Left ventricle myocardium inferior (tissue), 1 donor: Measurements from ENCODE around the gene TMEM229A. TPM values are rescaled to one million over a fixed set of nuclear protein-coding genes. Genes with fewer than 3 reads are reported as not detected.
"Not testable (repeated sequence)": the region's sequence is repeated elsewhere in the genome, so short reads cannot be mapped to it uniquely, and the experiment has no call there.

Source experiments
- DNase-seq: peaks from one replicate; pipeline ENCODE4 v3.0.0-alpha.2; 2020
- H3K27ac ChIP-seq: fragments of 200-600 bp; replicated peaks from 2 replicates; pipeline ENCODE4 v1.8.0; 2021
- H3K27me3 ChIP-seq: fragments of 200-600 bp; 2 replicates; pipeline ENCODE4 v1.8.0; 2021; ENCODE audit warnings: low read depth
- H3K36me3 ChIP-seq: fragments of 200-600 bp; 2 replicates; pipeline ENCODE4 v1.8.0; 2021
- H3K4me1 ChIP-seq: fragments of 200-600 bp; 2 replicates; pipeline ENCODE4 v1.8.0; 2021
- H3K4me3 ChIP-seq: fragments of 200-600 bp; 2 replicates; pipeline ENCODE4 v1.8.0; 2021; ENCODE audit warnings: mild to moderate bottlenecking, moderate library complexity
- H3K9me3 ChIP-seq: fragments of 200-600 bp; replicated peaks from 2 replicates; pipeline ENCODE4 v1.8.0; 2021
- intact Hi-C: fragments of 100-400 bp; cut with micrococcal nuclease; formaldehyde crosslinking; loops from one replicate; pipeline ENCODE4 v1.11.0; 2022
- total RNA-seq: library from RNA; stranded (reverse); fragmentation: NEBNext Ultra II Directional; extraction: Animal tissue kit (Norgen Biotek cat#: 25700); gene quantifications from one replicate; pipeline ENCODE4 v1.2.1, GENCODE V29; 2021
- TF ChIP-seq, protein P1 (sequence below): fragments of 200-600 bp; IDR thresholded peaks from 2 replicates; pipeline ENCODE4 v1.8.0; 2021; ENCODE audit warnings: antibody characterized with exemption, mild to moderate bottlenecking, borderline replicate concordance
- donor health status: DM: no; HTN: yes; CAD: no; lungs with severe emphysema.

Gene TMEM229A
- total RNA-seq, 1 donor from 2014 or later = not detected

DNA sequence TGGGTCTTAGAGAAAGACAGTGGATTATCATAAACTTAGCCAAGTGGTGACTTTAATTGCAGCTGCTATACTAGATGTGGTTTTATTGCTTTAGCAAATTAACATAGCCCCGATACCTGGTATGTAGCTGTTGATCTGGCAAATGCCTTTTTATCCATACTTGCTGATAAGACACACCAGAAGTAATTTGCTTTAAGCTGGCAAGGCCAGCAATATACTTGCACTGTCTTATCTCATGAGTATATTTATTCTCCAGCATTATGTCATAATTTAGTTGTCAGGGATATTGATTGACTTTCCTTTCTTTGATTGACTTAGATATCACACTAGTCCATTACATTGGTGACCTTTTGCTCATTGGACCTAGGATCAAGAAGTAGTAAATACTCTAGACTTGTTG, 12.8 kb downstream of the TMEM229A start:
- intact Hi-C loops = no loop called here
- no peaks in the 10 kb centered on the region for H3K36me3 ChIP-seq
- no peak overlapping the region for H3K27ac ChIP-seq
- peaks cover 6% of the 10 kb centered on the region for H3K4me1 ChIP-seq
- no peaks in the 10 kb centered on the region for H3K9me3 ChIP-seq
- no peak for DNase-seq
- no peaks in the 10 kb centered on the region for H3K27me3 ChIP-seq
- no peak overlapping the region for H3K4me3 ChIP-seq
- TF ChIP-seq, protein P1, sequence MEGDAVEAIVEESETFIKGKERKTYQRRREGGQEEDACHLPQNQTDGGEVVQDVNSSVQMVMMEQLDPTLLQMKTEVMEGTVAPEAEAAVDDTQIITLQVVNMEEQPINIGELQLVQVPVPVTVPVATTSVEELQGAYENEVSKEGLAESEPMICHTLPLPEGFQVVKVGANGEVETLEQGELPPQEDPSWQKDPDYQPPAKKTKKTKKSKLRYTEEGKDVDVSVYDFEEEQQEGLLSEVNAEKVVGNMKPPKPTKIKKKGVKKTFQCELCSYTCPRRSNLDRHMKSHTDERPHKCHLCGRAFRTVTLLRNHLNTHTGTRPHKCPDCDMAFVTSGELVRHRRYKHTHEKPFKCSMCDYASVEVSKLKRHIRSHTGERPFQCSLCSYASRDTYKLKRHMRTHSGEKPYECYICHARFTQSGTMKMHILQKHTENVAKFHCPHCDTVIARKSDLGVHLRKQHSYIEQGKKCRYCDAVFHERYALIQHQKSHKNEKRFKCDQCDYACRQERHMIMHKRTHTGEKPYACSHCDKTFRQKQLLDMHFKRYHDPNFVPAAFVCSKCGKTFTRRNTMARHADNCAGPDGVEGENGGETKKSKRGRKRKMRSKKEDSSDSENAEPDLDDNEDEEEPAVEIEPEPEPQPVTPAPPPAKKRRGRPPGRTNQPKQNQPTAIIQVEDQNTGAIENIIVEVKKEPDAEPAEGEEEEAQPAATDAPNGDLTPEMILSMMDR = no peak

DNA sequence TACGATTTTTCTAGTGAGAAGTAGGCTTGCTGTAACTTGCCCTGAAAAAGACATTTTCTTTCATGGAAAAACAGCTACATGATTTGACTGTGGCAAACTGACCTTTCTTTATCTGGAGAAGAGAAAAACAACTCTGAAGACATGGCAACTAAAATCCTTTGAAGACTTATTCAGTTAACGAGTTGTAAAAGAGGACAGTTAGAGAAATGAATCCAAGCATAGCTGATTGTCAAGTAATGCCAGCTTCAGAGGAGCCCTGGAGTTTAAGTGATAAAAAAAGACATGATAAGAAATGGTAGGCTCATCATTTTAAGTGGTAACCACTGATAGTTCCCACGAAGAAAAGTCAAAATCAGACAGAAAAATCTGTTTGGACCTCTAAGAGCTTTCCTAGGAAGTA, 19.6 kb downstream of the TMEM229A start:
- Histone ChIP-seq H3K9me3 (no peaks in the 10 kb centered on the region), H3K27me3 (no peaks in the 10 kb centered on the region), H3K36me3 (no peaks in the 10 kb centered on the region), H3K27ac (no peak overlapping the region), H3K4me3 (no peak overlapping the region), H3K4me1 (peaks cover 6% of the 10 kb centered on the region)
- DNase-seq = no peak
- intact Hi-C loops = no loop called here
- TF ChIP-seq, protein P1 = no peak

DNA sequence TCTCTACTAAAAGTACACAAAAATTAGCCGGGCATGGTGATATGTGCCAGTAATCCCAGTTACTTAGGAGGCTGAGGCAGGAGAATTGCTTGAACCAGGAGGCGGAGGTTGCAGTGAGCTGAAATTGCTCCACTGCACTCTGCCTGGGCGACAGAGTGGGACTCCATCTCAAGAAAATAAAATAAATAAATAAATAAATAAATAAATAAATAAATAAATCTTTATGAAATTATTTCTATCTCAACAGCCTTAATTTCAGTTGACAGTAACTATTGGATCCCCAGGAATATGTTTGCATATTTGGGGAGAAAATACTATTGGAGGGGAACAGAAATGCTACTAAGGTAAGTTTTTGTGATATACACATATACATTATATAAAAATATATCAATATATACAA, 20.0 kb downstream of the TMEM229A start:
- no peak overlapping the region for H3K27ac ChIP-seq
- no peaks in the 10 kb centered on the region for H3K27me3 ChIP-seq
- no peaks in the 10 kb centered on the region for H3K9me3 ChIP-seq
- peaks cover 6% of the 10 kb centered on the region for H3K4me1 ChIP-seq
- H3K4me3 ChIP-seq = no peak overlapping the region
- TF ChIP-seq, protein P1 = no peak
- H3K36me3 ChIP-seq = no peaks in the 10 kb centered on the region
- intact Hi-C loops = no loop called here
- no peak for DNase-seq

DNA sequence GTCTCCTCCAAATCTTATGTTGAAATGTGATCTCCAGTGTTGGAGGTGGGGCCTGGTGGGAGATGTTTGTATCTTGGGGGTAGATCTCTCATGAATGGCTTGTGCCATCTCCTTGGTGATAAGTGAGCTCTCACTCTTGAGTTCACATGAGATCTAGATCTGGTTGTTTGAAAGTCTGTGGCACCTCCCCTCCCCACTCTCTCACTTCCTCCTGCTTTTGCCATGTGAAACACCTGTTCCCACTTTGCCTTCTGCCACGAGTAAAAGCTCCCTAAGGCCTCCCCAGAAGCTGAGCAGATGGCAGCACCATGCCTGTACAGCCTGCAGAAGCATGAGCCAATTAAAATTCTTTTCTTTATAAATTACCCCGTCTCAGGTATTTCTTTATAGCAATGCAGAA, 23.5 kb downstream of the TMEM229A start:
- TF ChIP-seq, protein P1 = no peak
- no peaks in the 10 kb centered on the region for H3K4me1 ChIP-seq
- H3K4me3 ChIP-seq = no peak overlapping the region
- H3K9me3 ChIP-seq = no peaks in the 10 kb centered on the region
- no peaks in the 10 kb centered on the region for H3K36me3 ChIP-seq
- DNase-seq = no peak
- H3K27ac ChIP-seq = no peak overlapping the region
- no peaks in the 10 kb centered on the region for H3K27me3 ChIP-seq
- intact Hi-C loops = no loop called here

GRCh38 chr7:124008296-124008695, 24.6 kb downstream of the TMEM229A start:
- H3K27ac ChIP-seq, H3K27me3 ChIP-seq, DNase-seq, H3K9me3 ChIP-seq, intact Hi-C loops, H3K36me3 ChIP-seq, H3K4me3 ChIP-seq, H3K4me1 ChIP-seq: not testable (repeated sequence)

GRCh38 chr7:123999703-124000102, 33.2 kb downstream of the TMEM229A start:
- Histone ChIP-seq H3K36me3 (no peaks in the 10 kb centered on the region), H3K27me3 (no peaks in the 10 kb centered on the region), H3K4me1 (no peaks in the 10 kb centered on the region), H3K4me3 (no peak overlapping the region), H3K9me3 (peaks cover 21% of the 10 kb centered on the region), H3K27ac (no peak overlapping the region)
- TF ChIP-seq, protein P1 = no peak
- intact Hi-C loops = no loop called here
- DNase-seq = no peak
